ENCODE measurements around the gene FOCAD.

DNA sequence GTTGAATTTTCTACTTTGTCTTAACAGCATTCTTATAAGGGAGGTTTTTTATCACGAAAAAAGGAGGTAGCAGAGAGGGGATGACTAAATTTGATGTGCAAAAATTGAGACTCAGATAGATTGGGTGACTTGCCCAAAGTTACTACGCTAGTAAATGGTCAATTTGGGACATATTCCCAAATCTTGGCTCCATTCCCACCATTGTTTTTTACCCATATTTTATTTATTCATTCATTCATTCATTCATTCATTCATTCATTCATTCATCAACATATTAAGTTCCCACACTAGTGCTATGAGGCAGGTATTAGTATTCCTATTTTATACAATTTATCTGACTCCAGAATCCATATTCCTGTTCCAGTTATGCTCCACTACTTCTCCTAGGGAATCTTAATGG lies 261.8 kb downstream of the FOCAD start:
- TF ChIP-seq ZNF843 (tag by site-specific recombination; IDR thresholded peaks at IDR 0.05), result no peak
- TF ChIP-seq, protein P1, sequence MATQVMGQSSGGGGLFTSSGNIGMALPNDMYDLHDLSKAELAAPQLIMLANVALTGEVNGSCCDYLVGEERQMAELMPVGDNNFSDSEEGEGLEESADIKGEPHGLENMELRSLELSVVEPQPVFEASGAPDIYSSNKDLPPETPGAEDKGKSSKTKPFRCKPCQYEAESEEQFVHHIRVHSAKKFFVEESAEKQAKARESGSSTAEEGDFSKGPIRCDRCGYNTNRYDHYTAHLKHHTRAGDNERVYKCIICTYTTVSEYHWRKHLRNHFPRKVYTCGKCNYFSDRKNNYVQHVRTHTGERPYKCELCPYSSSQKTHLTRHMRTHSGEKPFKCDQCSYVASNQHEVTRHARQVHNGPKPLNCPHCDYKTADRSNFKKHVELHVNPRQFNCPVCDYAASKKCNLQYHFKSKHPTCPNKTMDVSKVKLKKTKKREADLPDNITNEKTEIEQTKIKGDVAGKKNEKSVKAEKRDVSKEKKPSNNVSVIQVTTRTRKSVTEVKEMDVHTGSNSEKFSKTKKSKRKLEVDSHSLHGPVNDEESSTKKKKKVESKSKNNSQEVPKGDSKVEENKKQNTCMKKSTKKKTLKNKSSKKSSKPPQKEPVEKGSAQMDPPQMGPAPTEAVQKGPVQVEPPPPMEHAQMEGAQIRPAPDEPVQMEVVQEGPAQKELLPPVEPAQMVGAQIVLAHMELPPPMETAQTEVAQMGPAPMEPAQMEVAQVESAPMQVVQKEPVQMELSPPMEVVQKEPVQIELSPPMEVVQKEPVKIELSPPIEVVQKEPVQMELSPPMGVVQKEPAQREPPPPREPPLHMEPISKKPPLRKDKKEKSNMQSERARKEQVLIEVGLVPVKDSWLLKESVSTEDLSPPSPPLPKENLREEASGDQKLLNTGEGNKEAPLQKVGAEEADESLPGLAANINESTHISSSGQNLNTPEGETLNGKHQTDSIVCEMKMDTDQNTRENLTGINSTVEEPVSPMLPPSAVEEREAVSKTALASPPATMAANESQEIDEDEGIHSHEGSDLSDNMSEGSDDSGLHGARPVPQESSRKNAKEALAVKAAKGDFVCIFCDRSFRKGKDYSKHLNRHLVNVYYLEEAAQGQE (tag by site-specific recombination; IDR thresholded peaks at IDR 0.05), result no peak
- TF ChIP-seq, protein P2, sequence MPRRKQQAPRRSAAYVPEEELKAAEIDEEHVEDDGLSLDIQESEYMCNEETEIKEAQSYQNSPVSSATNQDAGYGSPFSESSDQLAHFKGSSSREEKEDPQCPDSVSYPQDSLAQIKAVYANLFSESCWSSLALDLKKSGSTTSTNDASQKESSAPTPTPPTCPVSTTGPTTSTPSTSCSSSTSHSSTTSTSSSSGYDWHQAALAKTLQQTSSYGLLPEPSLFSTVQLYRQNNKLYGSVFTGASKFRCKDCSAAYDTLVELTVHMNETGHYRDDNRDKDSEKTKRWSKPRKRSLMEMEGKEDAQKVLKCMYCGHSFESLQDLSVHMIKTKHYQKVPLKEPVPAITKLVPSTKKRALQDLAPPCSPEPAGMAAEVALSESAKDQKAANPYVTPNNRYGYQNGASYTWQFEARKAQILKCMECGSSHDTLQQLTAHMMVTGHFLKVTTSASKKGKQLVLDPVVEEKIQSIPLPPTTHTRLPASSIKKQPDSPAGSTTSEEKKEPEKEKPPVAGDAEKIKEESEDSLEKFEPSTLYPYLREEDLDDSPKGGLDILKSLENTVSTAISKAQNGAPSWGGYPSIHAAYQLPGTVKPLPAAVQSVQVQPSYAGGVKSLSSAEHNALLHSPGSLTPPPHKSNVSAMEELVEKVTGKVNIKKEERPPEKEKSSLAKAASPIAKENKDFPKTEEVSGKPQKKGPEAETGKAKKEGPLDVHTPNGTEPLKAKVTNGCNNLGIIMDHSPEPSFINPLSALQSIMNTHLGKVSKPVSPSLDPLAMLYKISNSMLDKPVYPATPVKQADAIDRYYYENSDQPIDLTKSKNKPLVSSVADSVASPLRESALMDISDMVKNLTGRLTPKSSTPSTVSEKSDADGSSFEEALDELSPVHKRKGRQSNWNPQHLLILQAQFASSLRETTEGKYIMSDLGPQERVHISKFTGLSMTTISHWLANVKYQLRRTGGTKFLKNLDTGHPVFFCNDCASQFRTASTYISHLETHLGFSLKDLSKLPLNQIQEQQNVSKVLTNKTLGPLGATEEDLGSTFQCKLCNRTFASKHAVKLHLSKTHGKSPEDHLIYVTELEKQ (tag by site-specific recombination; IDR thresholded peaks at IDR 0.05; ENCODE audit: borderline replicate concordance), result no peak
- no peak for TF ChIP-seq ZBTB1 (tag by site-specific recombination; IDR thresholded peaks at IDR 0.05)
- no peak for TF ChIP-seq MEIS1 (CRISPR knock-in tag; IDR thresholded peaks at IDR 0.05; ENCODE audit: borderline replicate concordance)
- TF ChIP-seq, protein P3, sequence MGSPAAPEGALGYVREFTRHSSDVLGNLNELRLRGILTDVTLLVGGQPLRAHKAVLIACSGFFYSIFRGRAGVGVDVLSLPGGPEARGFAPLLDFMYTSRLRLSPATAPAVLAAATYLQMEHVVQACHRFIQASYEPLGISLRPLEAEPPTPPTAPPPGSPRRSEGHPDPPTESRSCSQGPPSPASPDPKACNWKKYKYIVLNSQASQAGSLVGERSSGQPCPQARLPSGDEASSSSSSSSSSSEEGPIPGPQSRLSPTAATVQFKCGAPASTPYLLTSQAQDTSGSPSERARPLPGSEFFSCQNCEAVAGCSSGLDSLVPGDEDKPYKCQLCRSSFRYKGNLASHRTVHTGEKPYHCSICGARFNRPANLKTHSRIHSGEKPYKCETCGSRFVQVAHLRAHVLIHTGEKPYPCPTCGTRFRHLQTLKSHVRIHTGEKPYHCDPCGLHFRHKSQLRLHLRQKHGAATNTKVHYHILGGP (tag by site-specific recombination; IDR thresholded peaks at IDR 0.05), result no peak
- TF ChIP-seq ZNF274 (IDR thresholded peaks at IDR 0.05; ENCODE audit: low read length), result no peak
- TF ChIP-seq ZNF274 (tag by site-specific recombination; IDR thresholded peaks at IDR 0.05; ENCODE audit: borderline replicate concordance), result no peak
- TF ChIP-seq, protein P4, sequence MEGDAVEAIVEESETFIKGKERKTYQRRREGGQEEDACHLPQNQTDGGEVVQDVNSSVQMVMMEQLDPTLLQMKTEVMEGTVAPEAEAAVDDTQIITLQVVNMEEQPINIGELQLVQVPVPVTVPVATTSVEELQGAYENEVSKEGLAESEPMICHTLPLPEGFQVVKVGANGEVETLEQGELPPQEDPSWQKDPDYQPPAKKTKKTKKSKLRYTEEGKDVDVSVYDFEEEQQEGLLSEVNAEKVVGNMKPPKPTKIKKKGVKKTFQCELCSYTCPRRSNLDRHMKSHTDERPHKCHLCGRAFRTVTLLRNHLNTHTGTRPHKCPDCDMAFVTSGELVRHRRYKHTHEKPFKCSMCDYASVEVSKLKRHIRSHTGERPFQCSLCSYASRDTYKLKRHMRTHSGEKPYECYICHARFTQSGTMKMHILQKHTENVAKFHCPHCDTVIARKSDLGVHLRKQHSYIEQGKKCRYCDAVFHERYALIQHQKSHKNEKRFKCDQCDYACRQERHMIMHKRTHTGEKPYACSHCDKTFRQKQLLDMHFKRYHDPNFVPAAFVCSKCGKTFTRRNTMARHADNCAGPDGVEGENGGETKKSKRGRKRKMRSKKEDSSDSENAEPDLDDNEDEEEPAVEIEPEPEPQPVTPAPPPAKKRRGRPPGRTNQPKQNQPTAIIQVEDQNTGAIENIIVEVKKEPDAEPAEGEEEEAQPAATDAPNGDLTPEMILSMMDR (tag by site-specific recombination; IDR thresholded peaks at IDR 0.05), result no peak
- TF ChIP-seq ZNF140 (tag by site-specific recombination; IDR thresholded peaks at IDR 0.05), result no peak
- TF ChIP-seq, protein P5, sequence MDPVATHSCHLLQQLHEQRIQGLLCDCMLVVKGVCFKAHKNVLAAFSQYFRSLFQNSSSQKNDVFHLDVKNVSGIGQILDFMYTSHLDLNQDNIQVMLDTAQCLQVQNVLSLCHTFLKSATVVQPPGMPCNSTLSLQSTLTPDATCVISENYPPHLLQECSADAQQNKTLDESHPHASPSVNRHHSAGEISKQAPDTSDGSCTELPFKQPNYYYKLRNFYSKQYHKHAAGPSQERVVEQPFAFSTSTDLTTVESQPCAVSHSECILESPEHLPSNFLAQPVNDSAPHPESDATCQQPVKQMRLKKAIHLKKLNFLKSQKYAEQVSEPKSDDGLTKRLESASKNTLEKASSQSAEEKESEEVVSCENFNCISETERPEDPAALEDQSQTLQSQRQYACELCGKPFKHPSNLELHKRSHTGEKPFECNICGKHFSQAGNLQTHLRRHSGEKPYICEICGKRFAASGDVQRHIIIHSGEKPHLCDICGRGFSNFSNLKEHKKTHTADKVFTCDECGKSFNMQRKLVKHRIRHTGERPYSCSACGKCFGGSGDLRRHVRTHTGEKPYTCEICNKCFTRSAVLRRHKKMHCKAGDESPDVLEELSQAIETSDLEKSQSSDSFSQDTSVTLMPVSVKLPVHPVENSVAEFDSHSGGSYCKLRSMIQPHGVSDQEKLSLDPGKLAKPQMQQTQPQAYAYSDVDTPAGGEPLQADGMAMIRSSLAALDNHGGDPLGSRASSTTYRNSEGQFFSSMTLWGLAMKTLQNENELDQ (tag by site-specific recombination; IDR thresholded peaks at IDR 0.05; ENCODE audit: low read depth), result no peak
- no peak for TF ChIP-seq ZNF501 (tag by site-specific recombination; IDR thresholded peaks at IDR 0.05)
- TF ChIP-seq ZNF768 (tag by site-specific recombination; IDR thresholded peaks at IDR 0.05), result no peak

Measured in HEK293 (cell line).